GM12878 (cell line): ENCODE results near the gene BICD1. TPM values are rescaled to one million over a fixed set of nuclear protein-coding genes. Genes with fewer than 3 reads are reported as not detected.

ENCODE experiments used
- ATAC-seq: fragments of 200-7000 bp; cut with Tn5 transposase; 3 replicates; pipeline ENCODE4 v1.9.1; 2020; ENCODE audit warnings: mild to moderate bottlenecking, moderate library complexity
- BruUV-seq: library from RNA; stranded (reverse); fragments of 400-500 nt; replicated peaks from 2 replicates; lab custom pipeline; 2021; lab: Mats Ljungman, UMichigan
- CTCF ChIA-PET: fragments of 300-600 bp; sonication (Branson Sonifier 250); formaldehyde crosslinking; extraction: SDS; loops from one replicate; lab custom pipeline; 2021; ENCODE audit warnings: inconsistent platforms; lab: Yijun Ruan, JAX
- POLR2A ChIA-PET: fragments of 350-600 bp; formaldehyde crosslinking; extraction: SDS; loops from one replicate; lab custom pipeline; 2021; ENCODE audit warnings: inconsistent platforms; lab: Charles Lee
- RAD21 ChIA-PET: fragments of 300-600 bp; sonication (Branson Sonifier 250); formaldehyde crosslinking; loops from one replicate; lab custom pipeline; 2023; ENCODE audit warnings: antibody characterized with exemption; ENCODE audit not compliant: unreplicated experiment; lab: Charles Lee
- SMC1A ChIA-PET: fragments of 300-600 bp; sonication (Branson Sonifier 250); formaldehyde crosslinking; loops from one replicate; lab custom pipeline; 2023; ENCODE audit not compliant: unreplicated experiment, uncharacterized antibody; lab: Charles Lee
- DNase-seq: peaks from one replicate; pipeline ENCODE4 v3.0.0-alpha.2; 2011; ENCODE audit warnings: low read depth, low spot score
- FAIRE-seq: peaks from 3 replicates; lab custom pipeline; 2011; peaks lifted over from hg19 to GRCh38; lab: Jason Lieb, UNC
- H2AFZ ChIP-seq: 2 replicates; pipeline ENCODE4 v1.6.0; 2011; ENCODE audit warnings: low read depth, low read length, control low read depth; ENCODE audit not compliant: control insufficient read depth
- H3K27ac ChIP-seq: 2 replicates; pipeline ENCODE4 v1.5.1; 2011; ENCODE audit warnings: control low read depth; ENCODE audit not compliant: control insufficient read depth, insufficient read depth
- H3K27me3 ChIP-seq, 2 experiments: replicated peaks in 1 of 2; 2 replicates each; pipeline versions ENCODE4 v1.6.0 to v1.6.1; 2011; ENCODE audit warnings: low read length in 1 of 2; ENCODE audit not compliant: control insufficient read depth in 2 of 2, insufficient read depth in 2 of 2
- H3K36me3 ChIP-seq, 2 experiments: 2 replicates each; pipeline ENCODE4 v1.5.1; 2011; ENCODE audit warnings: low read length in 1 of 2; ENCODE audit not compliant: control insufficient read depth in 2 of 2, insufficient read depth in 2 of 2
- H3K4me1 ChIP-seq: 2 replicates; pipeline ENCODE4 v1.6.1; 2011; ENCODE audit warnings: mild to moderate bottlenecking, low read length, moderate library complexity, mixed read lengths; ENCODE audit not compliant: control insufficient read depth, insufficient read depth
- H3K4me2 ChIP-seq: 2 replicates; pipeline ENCODE4 v1.6.0; 2011; ENCODE audit warnings: control low read depth; ENCODE audit not compliant: control insufficient read depth, insufficient read depth
- H3K4me3 ChIP-seq: fragments of 200-600 bp; sonication (generic); 2 replicates; pipeline ENCODE4 v1.5.1; 2016
- H3K79me2 ChIP-seq: 2 replicates; pipeline ENCODE4 v1.6.0; 2011; ENCODE audit warnings: low read length; ENCODE audit not compliant: control insufficient read depth, insufficient read depth
- H3K9ac ChIP-seq: 2 replicates; pipeline ENCODE4 v1.8.0; 2011; ENCODE audit warnings: low read length, control low read depth, mixed read lengths; ENCODE audit not compliant: control insufficient read depth, insufficient read depth
- H3K9me3 ChIP-seq: replicated peaks from 3 replicates; pipeline ENCODE4 v1.5.1; 2011; ENCODE audit warnings: mild to moderate bottlenecking, low read length; ENCODE audit not compliant: control insufficient read depth, insufficient read depth
- H4K20me1 ChIP-seq: 2 replicates; pipeline ENCODE4 v1.6.0; 2011; ENCODE audit not compliant: control insufficient read depth, insufficient read depth
- ATF2 ChIP-seq: IDR thresholded peaks from 2 replicates; pipeline ENCODE4 v1.6.1; 2012; ENCODE audit warnings: low read length, inconsistent platforms
- FOS ChIP-seq: IDR thresholded peaks from 3 replicates; pipeline ENCODE4 v1.6.1; 2011; ENCODE audit warnings: borderline replicate concordance; ENCODE audit not compliant: insufficient read length; ENCODE audit errors: extremely low read depth
- HDAC2 ChIP-seq: fragments of 200-600 bp; sonication (generic); IDR thresholded peaks from 2 replicates; pipeline ENCODE4 v1.6.1; 2017
- MEF2B ChIP-seq: fragments of 450-650 bp; IDR thresholded peaks from 2 replicates; pipeline ENCODE4 v1.6.1; 2018; ENCODE audit warnings: mild to moderate bottlenecking, moderate library complexity; ENCODE audit not compliant: partially characterized antibody, poor library complexity, severe bottlenecking
- NFYA ChIP-seq: IDR thresholded peaks from 2 replicates; pipeline ENCODE4 v1.6.1; 2011; ENCODE audit warnings: low read depth, mild to moderate bottlenecking, low read length, improper control_type of control experiment, borderline replicate concordance
- SP1 ChIP-seq: IDR thresholded peaks from one replicate; pipeline ENCODE4 v1.6.1; 2011; ENCODE audit warnings: low read depth, low read length
- SPI1 ChIP-seq: IDR thresholded peaks from 2 replicates; pipeline ENCODE4 v1.6.1; 2011; ENCODE audit warnings: low read depth, mild to moderate bottlenecking, low read length, moderate library complexity, borderline replicate concordance; ENCODE audit not compliant: insufficient read depth
- SUZ12 ChIP-seq: fragments of 200-600 bp; sonication (generic); IDR thresholded peaks from one replicate; pipeline ENCODE4 v1.6.1; 2018; ENCODE audit warnings: antibody characterized with exemption, mild to moderate bottlenecking; ENCODE audit not compliant: unreplicated experiment
- WGBS: methylation state at CpG from one replicate; pipeline ENCODE4 v1.1.6; 2016; ENCODE audit warnings: low lambda C conversion rate; ENCODE audit not compliant: insufficient replicate concordance, insufficient coverage; ENCODE audit errors: missing lambda C conversion rate; 5-methylcytosine and 5-hydroxymethylcytosine counted together
- in situ Hi-C: fragments of 300-500 bp; cut with MboI; formaldehyde crosslinking; loops from 9 replicates; pipeline ENCODE4 v1.14.3; 2018; ENCODE audit warnings: mixed read lengths
- intact Hi-C: fragments of 100-400 bp; cut with micrococcal nuclease; formaldehyde crosslinking; loops from one replicate; pipeline ENCODE4 v1.14.2; 2022; ENCODE audit not compliant: unreplicated experiment
- polyA plus RNA-seq, 11 experiments: library from polyadenylated mRNA; depleted of rRNA in 4 of 11; unstranded in 6 of 11; stranded (reverse) in 5 of 11; fragments of >200 nt; fragmentation: Nextera tagmentation in 4 of 11; fragmentation: Illumina TruSeq in 1 of 11; extraction: Ambion mirVana in 4 of 11; extraction: Trizol in 1 of 11; gene quantifications; 1 replicate in 1 of 11; 2 replicates in 10 of 11; pipeline versions ENCODE4 v1.2.1 to v1.2.3, GENCODE V29; 2011 to 2016; ENCODE audit warnings: inconsistent platforms in 2 of 11, missing spikeins in 2 of 11, low read depth in 1 of 11
- total RNA-seq, 4 experiments: library from RNA; depleted of rRNA in 3 of 4; stranded (reverse); fragments of >200 nt in 3 of 4; fragmentation: Illumina TruSeq in 1 of 4; extraction: Trizol in 1 of 4; gene quantifications; 2 replicates each; pipeline versions ENCODE4 v1.2.1 to v1.2.3, GENCODE V29; 2013 to 2021

BICD1 gene
- total and polyA plus RNA-seq, 10 of the 15 experiments (the other 5 are each of a cell fraction or from before 2014, with no cell fraction given) = 4.7 to 32.5 (median 14.4) TPM

- TF ChIP-seq NFYA (no peak), SUZ12 (no peak), HDAC2 (no peak), MEF2B (no peak)
Observed at GRCh38 chr12:32379667-32380066, 273.0 kb downstream of the BICD1 start (continued).

GRCh38 chr12:32382226-32382625, 275.6 kb downstream of the BICD1 start:
- H3K27ac ChIP-seq = no peak overlapping the region
- WGBS = 80% methylated on average over 2 of the region's 2 CpGs
- POLR2A ChIA-PET = interaction anchor here (0.5 kb wide), 1 partner anchor 1640 kb away, joined by 6 read pairs; no protein-coding TSS in a partner anchor

More at GRCh38 chr12:32382226-32382625, 275.6 kb downstream of the BICD1 start:
- Histone ChIP-seq H3K9me3 (no peaks in the 10 kb centered on the region), H3K27me3 (no peaks in the 10 kb centered on the region), H3K9ac (no peak overlapping the region), H2AFZ (no peak overlapping the region), H3K4me3 (no peak overlapping the region), H4K20me1 (no peaks in the 10 kb centered on the region), H3K79me2 (no peaks in the 10 kb centered on the region), H3K4me1 (no peaks in the 10 kb centered on the region), H3K36me3 (no peaks in the 10 kb centered on the region), H3K4me2 (no peak overlapping the region)
- FAIRE-seq (no peak), DNase-seq (no peak), ATAC-seq (no peak)
- ChIA-PET RAD21 (interaction anchor here (0.6 kb wide), 1 partner anchor 322 kb away, joined by 3 read pairs; no protein-coding TSS in a partner anchor), SMC1A (no interaction called here), CTCF (interaction anchor here (0.6 kb wide), 1 partner anchor 1014 kb away, joined by 3 read pairs; no protein-coding TSS in a partner anchor)
- TF ChIP-seq MEF2B = no peak
- TF ChIP-seq SPI1 = no peak
- TF ChIP-seq FOS = no peak
- TF ChIP-seq ATF2 = no peak
- TF ChIP-seq SP1 = no peak
- intact Hi-C loops (no loop called here), in situ Hi-C loops (no loop called here)
- BruUV-seq = no TSS peak
